A172 (cell line): Measurements from ENCODE around the gene SWSAP1. TPM values are rescaled to one million over a fixed set of nuclear protein-coding genes. Genes with fewer than 3 reads are reported as not detected.

Experiments used
- DNase-seq: peaks from one replicate; pipeline ENCODE4 v3.0.0-alpha.2; 2015; ENCODE audit warnings: low spot score
- total RNA-seq: library from RNA; depleted of rRNA; stranded (reverse); fragments of >200 nt; shearing (Covaris generic); gene quantifications from 2 replicates; pipeline ENCODE4 v1.2.3, GENCODE V29; 2014; rRNA removed

Gene SWSAP1
- total RNA-seq, 1 experiment from 2014 or later, result 1.6 TPM

DNA sequence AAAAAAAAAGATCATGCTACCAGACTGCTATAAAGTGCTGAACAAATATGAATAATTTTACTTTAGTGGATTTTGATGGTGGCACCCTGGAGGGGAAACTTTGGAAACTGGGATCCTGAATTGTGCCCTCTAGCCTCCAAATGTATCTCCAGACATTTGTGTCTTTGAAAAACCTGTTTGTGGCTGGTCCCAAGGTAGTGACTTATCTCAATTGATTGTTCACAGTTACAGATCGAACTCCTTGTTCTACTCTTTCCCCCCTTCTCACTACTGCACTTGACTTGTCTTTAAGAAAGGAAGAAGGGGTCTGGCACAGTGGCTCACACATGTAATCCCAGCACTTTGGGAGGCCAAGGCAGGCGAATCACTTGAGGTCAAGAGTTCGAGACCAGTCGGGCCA is 34.1 kb downstream of the SWSAP1 start:
- DNase-seq, result no peak

DNA sequence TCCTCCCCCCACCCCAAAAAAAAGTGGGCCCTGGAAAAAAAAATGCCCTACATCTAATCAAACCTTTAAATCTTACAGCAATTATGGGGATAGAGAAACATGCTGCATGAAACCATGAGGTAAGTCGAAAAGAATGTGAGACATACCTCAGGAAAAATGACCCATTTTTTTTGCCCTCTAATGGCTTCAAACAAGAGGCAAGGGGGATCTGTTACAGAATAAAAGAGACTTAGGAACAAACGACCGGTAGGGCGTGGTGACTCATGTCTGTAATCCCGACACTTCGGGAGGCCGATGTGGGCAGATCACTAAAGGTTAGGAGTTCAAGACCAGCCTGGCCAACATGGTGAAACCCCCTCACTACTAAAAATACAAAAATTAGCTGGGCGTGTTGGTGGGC is 36.2 kb downstream of the SWSAP1 start:
- peak; percentile 78 for DNase-seq

DNA sequence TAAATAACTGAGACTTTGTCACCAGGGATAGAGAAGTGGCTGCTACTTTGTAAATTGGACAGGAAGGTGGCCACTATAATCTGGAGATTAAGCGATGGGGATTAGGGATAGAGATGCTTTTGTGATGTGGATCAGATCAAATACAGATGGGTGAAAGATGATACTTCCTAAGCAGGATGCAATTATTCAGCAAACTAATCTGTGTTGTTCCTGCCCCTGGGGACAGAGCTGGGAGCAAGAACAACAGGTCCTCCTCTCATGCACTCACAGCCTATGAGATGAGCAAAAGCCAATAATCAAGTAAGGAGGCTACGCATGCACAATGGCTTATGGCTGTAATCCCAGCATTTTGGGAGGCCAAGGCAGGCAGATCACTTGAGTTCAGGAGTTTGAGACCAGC is 40.1 kb downstream of the SWSAP1 start:
- no peak for DNase-seq

DNA sequence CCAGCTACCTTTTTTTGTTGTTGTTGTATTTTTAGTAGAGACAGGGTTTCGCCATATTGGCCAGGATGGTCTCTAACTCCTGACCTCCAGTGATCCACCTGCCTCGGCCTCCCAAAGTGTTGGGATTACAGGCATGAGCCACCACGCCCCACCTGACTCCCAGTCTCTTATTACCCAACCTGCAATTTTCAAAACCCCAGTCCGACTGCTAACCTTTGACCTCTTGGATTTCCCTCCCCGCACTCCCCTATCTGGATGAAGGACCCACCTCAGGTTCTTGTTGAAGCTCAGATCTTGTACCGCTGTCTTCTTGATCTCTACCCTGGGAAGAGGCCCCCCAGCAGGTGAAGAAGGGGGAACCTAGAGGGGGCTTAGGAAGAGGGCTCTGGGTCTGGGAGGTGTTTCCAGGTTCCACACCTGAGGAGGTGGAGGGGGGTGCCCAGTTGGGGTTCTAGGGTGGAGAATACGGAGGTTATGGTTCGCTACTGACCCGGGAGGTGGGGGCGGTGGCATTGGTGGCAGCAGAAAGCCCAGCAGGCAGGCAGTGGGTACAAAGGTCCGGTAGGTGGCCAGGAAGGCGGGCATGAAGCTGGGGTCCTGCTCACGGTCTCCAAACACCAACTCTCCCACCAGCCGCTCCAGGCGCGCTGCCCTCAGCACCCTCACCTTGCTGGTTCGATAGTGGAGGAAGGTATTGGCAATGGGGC is 42.0 kb downstream of the SWSAP1 start:
- DNase-seq, result no peak

DNA sequence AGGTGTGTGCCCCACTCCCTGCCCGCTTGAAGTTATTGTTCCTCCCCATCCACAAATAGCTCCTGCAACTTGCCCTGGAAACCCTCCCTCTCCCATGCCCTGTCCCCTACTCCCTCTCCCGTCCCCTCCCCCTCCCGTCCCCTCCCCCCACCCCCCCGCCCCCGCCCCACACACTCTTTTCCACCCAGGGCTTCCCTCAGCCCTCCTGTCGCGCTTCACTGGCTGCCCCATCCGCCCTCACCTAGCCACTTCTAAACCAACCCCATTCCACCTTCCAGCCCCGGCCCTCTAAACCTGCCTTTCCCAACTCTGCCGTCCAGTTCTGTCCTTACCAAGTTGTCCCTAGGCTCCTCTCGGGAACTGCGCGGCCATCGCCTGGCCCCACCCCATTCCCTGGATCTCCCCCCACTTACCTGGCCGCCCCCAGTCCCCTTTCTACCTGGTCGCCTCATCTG is 43.7 kb downstream of the SWSAP1 start:
- no peak for DNase-seq

DNA sequence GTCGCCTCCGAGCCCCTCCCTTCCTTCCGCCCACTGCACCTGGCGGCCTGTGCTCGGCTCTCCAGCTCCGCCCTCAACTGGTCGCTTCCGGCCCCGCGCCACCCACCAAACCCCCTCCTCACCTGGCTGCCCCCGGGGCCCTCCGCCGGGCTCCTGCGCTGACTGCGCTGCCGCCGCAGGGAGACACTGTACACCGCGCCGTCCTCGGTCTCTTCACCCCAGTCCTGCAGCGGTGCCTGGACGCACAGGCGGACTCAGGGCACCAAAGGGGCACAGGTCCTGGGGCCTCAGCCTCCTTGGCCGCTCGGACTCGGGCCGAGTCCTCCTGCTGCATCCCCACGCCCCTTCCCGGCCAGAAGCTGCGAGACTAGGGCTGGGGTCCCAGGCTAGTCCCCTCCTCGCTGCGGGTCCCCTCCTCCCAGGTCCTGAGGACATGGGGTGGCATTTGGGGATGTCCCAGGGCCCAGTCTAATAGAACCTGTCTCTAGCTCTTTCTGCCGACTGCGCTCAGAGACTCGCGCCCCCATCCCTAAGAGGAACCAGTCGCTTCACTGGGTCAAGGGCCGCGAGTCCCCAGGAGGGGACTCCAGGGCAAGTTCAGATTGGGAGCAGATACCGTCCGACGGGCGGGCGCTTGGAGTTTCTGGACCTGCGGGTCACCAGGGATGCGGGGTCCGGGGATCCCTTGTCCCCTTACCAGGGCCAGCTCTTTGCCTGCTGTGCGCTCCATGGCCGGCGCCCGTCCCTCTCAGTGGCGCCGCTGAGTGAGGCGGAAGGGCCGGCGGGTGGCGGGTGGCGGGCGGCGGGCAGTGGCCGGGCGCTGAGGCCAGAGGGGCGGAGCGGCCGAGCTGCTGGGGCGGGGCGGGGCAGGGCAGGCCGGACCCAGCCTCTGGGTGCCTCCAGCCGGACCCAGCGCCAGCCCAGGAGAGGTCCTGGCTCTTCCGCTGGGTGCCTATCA is 44.4 kb downstream of the SWSAP1 start, which contains the start of gene RGL3:
Gene RGL3, minus strand, starts transcription at position 766 of the 958 bp plus-strand sequence. Its CDS starts 36 bp downstream, at position 730.
- no peak for DNase-seq

DNA sequence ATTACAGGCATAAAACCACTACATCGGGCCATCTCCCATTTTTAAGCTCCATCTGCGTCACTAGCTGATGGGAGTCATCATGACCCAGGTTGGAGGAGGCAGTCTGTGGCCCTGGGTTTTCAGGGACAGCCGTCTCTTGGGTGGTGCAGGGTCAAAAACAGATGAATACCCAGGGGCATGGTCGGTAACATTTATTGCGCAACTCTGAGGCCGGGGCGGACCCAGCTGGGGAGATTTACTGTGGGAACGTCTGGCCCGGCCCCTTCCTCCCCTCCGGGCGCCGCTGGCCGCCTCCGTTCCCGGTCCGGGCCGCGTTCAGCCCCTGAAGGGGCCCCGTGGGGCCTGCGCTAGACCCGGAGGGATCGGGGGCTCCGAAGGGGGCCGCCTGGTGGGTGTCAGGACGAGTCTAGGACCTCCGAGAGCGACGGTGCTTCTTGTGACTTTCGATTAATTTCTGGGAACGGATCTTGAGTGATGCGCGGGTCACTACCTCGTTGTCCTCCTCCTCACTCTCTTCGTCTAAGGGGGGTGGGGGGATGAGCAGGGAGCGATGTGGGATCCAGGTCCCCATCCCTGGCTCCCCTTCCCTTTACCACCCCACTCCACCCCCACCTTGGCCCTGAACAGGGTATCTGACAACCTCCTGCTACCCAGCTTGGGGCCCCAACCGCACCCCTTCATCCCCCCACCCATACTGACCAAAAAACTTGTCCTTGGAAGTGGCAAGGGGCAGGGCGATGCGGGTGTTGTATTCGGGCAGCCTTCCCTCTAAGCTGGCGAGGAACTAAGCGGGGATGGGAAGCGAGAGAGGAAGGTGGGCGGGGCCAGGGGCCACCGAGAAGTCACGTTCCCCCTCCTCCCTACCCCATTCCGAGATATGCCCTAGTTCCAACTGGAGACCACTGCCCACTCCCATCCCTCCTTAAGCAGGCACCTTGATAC is 46.2 kb downstream of the SWSAP1 start:
- no peak for DNase-seq

DNA sequence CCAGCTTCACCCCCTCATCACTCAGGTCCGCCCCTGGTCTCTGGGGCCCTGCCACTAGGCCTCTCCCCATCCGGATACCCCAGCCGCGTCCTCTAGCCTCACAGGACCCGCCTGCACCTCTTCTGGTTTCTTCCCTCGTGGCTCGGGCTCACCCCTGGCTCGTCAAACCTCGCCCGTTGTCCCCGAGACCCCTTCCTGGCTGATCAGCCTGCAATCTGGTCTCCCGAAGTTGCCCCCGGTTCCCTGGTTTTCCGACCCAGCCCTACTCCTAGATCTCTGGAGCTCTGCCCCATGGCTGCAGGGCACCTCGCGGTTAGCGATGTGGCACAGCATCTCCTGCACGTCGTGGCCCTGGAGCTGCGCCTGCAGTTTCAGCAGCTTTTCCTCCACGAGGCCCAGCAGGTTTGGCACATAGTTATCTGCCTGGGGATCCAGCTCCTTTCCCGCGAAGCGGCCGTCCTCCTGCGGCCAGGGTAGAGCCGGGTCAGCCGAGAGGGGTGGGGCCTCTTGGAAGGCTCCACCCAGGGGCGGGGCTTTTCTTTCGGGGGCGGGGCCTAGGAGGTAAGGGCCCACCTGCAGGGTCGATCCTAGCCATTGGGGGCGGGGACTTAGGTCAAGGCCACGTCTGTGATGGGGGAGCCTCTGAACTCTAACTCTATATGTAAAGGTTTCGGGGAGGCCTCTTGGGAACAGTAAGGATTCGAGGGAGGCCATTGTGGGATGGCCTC is 47.1 kb downstream of the SWSAP1 start:
- no peak for DNase-seq

DNA sequence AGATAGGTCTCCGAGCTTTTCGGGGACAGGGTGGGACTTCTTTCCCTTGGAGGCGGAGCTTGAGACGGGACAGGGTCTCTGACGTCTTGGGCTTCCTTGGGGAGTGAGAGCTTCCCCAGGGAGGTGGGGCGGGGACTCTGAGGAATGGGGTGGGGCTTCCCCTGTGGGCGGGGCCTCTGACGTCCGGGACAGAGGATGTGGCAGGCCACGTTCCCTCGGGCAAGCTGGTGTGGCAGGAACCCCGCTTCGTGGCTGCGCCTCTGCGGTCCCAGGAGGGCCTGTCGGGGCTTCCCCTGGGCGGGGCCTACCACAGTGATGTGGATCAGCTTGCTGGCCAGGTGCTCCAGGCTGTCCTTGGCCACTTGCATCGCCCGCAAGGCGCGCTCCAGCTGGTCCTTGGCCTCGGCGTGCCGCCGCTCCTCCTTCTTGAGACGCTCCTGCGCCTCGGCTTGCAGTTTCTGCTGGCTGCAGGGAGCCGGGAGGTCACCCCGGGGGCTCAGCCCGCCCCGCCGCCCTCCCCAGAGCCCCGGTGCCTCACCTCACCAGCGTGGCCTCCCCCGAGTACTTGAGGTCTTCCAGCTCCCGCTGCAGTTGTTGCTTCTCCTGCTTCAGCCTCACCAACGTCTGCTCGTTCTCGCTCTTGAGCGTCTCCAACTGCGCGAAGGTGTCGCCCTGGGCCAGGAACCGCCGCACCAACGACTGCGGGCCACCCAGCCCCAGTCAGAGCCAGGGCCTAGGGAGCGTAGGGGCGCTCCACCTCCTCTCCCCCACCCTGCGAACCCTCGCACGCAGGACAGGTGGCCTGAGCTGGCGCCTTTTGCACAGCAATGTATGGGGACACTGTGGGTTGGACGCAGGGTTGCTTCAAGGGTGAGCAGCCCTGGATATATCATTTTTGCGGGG is 47.9 kb downstream of the SWSAP1 start:
- DNase-seq, result no peak

DNA sequence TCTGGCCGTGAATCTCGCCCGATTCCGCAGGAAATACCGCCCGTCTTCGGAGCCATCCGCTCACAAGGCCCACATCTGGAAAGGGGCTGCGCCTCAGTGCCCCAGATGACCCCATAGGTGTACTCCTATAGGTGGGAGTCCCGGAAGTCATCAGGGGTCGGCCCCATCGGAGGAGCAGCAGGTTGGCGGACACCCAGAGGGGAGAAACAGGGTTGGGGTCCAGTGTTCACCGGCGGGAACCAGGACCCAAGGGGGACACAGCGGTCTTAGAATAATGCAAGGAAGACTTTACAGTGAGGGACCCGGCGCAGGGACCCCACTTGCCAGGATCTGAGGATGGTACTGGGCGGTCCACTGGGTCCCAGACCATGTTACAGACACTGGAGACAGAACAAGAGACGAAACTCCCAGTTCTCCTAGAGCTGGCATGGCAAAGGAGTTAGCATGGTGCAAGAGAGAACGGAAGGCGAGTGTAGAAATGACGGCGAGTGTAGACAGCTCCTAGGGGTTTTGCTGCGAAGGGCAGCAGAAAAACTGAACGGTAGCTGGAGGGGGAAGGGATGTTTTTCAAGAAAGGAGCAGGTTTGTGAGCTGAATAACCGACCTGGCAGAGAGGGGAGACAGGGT is 48.8 kb downstream of the SWSAP1 start:
- DNase-seq, result no peak

DNA sequence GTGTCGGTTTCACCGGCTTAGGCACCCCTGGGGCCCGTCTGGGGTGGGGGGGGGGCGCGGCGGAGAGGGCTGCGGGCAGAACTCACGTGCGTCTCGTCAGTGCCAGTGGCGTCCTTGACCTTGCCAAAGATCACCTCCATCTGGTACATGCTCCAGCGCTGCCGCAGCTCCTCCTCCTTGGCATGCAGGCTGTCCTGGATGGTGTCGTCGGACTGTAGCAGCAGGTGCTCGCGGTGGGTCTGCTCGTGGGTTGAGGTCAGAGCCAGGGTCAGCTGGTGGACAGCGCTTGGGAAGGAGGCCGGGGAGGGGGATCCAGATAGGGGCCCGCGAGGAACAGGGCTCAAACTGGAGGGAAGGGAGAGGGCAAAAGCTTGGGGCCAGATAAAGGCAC is 49.3 kb downstream of the SWSAP1 start:
- DNase-seq, result no peak

Other genes starting within 250 kb of the SWSAP1 start
- gene SPC24, start 218.9 kb upstream of the SWSAP1 start, total RNA-seq, result 109 and 113 TPM in 2 replicates
- gene KANK2, start 177.1 kb upstream of the SWSAP1 start, total RNA-seq, result 135 and 144 TPM in 2 replicates
- gene ANGPTL8, start 135.0 kb upstream of the SWSAP1 start, total RNA-seq, result not detected in 2 replicates
- gene DOCK6, start 112.1 kb upstream of the SWSAP1 start, total RNA-seq, result 3.8 and 4.4 TPM in 2 replicates
- gene TSPAN16, start 78.5 kb upstream of the SWSAP1 start, total RNA-seq, result not detected in 2 replicates
- gene RAB3D, start 35.0 kb upstream of the SWSAP1 start, total RNA-seq, result 1.3 and 2.6 TPM in 2 replicates
- 54.9 and 114 TPM in 2 replicates for gene TMEM205, start 28.4 kb upstream of the SWSAP1 start, total RNA-seq
- gene CCDC159, start 28.1 kb upstream of the SWSAP1 start, total RNA-seq, result 1.3 and 10.1 TPM in 2 replicates
- 15.7 and 19.4 TPM in 2 replicates for gene PLPPR2, start 19.2 kb upstream of the SWSAP1 start, total RNA-seq
- gene EPOR, start 9.6 kb downstream of the SWSAP1 start, total RNA-seq, result 3.7 and 5.3 TPM in 2 replicates
- 4.8 and 11.1 TPM in 2 replicates for gene RGL3, start 44.6 kb downstream of the SWSAP1 start, total RNA-seq
- 1.5 and 6.1 TPM in 2 replicates for gene ODAD3, start 60.5 kb downstream of the SWSAP1 start, total RNA-seq
- gene PRKCSH, start 61.0 kb downstream of the SWSAP1 start, total RNA-seq, result 149 and 173 TPM in 2 replicates
- gene ELAVL3, start 106.4 kb downstream of the SWSAP1 start, total RNA-seq, result not detected in 2 replicates
- 5.2 and 21.2 TPM in 2 replicates for gene ZNF653, start 131.2 kb downstream of the SWSAP1 start, total RNA-seq
- gene ECSIT, start 154.5 kb downstream of the SWSAP1 start, total RNA-seq, result 44.0 and 54.0 TPM in 2 replicates
- gene CNN1, start 164.2 kb downstream of the SWSAP1 start, total RNA-seq, result 0.78 and 1.9 TPM in 2 replicates
- gene ELOF1, start 184.6 kb downstream of the SWSAP1 start, total RNA-seq, result 66.7 and 69.2 TPM in 2 replicates
- 15.5 and 24.8 TPM in 2 replicates for gene ACP5, start 203.0 kb downstream of the SWSAP1 start, total RNA-seq
- 18.8 and 23.0 TPM in 2 replicates for gene ZNF627, start 222.8 kb downstream of the SWSAP1 start, total RNA-seq